Superior temporal gyrus (tissue), 1 donor: Measurements from ENCODE around the gene TTC22.
"Not testable (repeated sequence)": the region's sequence is repeated elsewhere in the genome, so short reads cannot be mapped to it uniquely, and the experiment has no call there.

Experiments used
- DNase-seq: peaks from one replicate; pipeline ENCODE4 v3.0.0-alpha.2; 2016; ENCODE audit errors: extremely low spot score

Gene TTC22

DNA sequence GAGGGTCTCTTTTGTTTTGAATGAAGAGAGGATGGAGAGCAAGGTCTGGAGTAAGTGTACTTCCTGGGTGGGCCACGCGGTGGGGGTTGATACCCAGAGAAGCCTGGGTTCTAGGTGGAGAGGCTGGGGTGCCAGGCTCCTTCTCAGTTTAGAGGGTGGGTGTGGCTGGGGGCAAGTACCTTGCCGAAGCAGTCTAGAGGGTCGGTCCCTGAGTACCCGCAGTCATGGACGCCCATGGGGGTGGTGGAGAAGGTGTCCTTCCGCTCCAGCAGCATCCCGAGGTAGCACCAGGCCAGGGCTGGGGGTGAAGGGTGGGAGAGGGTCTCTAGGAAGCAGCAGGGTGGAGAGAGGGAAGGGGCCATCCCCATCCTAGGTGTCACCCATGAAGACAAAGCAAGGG, 14.3 kb downstream of the TTC22 start:
- no peak for DNase-seq

DNA sequence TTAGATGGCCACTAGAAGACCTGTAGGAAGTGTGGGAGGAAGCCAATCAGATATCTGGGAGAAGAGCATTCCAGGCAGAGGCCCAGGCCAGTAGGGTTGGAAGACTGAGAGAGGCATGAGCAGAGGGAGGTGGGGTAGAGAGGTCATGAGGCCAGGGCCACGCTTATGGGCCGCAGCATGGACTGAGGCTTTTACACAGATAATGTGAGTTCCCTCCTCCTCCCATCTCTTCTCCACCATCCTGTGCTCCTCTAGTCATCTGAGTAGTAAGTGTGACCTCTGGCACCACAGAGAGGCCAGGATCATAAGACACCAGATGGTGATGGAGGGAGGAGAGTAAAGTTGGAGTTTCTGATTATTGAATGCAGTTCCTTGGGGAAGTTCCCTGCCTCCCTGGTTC, 17.1 kb downstream of the TTC22 start:
- no peak for DNase-seq

DNA sequence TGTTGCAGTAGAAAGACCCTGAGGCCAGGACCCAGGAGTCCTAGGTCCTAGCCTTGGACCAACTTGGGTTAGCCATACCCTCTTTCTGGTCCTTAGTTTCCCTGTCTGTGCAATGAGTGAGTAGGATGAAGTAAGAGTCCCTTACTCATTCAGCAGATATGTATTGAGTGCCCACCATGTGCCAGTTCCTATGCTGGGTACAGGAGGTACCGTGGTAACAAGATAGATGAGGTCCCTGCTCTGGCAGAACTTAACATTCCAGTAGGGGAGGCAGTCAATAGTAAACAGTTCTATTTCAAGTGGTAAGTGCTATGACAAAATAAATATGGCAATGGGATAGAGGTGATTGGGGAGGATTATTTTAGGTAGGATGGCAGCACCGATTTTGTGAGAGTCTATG, 18.5 kb downstream of the TTC22 start:
- DNase-seq = no peak

DNA sequence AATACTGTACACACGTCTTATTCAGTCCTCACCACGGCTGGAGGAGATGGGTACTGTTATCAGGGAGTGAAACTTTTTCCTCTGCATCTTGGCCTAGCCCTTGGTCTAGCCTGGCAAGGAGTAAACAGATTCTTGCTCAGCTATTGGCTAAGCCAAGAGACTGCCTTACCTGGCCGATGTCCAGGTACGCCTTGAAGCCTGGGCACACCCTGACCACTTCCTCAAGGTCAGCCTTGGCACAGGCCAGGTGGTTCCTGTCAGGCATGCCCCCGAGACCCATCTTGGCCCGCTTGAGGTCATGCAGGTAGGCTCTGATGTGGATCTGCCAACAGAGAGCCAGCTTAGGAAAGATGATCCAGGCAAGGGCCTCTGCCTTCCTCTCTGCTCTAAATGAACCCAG, 19.0 kb downstream of the TTC22 start:
- no peak for DNase-seq

DNA sequence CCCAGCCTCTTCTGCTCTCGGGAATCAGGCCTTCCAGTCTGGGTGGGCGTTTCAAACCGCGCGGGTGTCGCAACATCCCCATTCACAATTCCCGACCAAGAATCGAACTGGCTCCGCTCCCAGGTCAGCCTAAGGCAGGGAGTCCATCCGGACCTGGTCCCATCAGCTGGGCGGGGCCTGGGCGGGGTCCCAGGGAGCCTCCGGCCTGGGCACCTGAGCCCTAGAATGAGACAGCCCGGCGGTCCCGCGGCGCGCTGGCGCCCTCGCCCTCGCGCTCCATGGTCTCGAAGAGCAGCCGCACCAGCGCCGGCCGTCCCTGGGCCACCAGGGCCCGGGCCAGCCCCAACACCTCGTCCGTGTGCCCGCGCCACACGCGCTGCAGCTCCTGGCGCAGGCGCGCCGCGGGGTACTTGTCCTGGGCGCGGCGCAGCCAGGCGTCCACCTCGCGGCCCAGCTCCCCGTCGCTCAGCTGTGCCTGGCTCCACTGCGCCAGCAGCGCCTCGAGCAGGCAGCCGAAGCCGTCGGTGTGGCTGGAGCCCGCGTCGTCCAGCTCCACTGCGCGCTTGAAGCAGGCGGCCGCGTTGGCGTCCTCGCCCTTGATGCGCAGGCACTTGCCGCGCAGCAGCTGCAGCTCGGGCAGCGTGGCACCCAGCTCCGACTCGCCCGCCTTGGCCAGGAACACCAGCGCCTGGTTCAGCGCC, 19.9 kb downstream of the TTC22 start:
- no peak for DNase-seq

DNA sequence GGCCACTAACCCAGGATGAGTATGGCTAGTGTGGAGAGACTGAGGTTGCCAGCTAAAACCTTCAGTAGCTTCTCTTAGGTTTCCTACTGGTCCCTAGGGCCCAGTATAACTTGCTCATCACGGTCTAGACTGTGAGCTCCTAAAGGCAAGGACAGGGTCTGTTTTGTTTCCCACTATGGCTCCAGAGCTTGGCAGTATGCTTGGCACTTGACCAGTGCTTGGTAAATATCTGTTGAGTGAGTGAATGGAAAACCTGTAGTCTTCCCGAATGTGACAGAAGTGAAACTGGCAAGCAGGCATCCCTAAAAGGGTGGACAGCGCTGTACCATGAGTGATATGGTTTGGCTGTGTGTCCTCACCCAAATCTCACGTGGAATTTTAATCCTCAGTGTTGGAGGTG, 23.7 kb downstream of the TTC22 start:
- no peak for DNase-seq

DNA sequence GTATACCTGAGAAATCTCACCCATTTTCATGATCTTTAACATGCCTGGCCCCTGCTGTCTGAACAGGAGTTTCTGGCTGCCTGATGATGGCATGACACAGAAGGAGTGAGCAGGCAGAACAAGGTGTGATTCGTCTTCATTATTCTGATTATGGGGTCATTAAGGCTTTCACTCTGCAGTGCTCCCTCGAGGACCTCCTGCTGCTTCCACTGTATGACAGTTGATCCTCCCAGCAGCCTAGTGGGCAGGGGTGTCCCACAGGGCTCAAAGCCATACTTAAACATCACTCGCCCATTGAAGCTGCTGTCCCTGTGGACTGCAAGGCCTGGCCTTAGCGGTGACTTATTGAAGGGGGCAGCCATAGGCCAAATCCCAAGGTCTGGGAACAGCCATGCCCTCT, 24.1 kb downstream of the TTC22 start:
- DNase-seq = no peak

DNA sequence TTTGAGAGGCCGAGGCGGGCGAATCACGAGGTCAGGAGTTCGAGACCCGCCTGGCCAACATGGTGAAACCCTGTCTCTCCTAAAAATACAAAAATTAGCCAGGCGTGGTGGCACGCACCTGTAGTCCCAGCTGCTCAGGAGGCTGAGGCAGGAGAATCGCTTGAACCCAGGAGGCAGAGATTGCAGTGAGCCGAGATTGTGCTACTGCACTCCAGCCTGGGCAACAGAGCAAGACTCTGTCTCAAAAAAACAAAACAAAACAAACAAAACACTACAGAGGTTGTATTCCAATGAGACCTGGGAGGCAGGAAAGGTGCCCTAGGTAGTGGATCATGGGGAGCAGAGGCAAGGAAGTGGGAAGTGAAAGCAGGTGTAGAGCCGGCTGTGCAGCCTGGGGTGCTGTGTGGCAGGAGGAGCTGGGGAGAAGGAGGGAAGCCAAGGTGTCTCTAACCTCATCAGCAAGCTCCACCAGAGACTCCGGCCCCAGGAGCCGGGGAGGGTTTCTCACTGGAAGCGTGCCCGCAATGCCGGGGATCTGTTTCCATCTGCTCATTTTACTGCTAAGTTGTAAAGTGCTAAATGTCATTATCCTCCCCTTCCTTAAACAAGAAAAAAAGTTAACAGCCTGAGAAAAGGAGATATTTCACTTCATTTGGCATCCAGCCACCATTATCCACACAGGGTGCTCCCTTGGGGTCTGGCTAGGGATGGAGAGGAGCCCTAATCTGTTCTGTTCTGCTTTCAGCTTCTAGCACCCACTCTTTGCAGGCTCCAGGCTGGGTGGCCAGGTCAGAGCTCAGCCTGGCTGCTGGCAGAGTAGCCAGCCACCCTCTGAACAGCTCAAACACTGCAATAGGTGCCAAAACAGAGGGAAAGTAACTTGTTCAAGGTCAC, 25.0 kb downstream of the TTC22 start:
- DNase-seq = not testable (repeated sequence)

DNA sequence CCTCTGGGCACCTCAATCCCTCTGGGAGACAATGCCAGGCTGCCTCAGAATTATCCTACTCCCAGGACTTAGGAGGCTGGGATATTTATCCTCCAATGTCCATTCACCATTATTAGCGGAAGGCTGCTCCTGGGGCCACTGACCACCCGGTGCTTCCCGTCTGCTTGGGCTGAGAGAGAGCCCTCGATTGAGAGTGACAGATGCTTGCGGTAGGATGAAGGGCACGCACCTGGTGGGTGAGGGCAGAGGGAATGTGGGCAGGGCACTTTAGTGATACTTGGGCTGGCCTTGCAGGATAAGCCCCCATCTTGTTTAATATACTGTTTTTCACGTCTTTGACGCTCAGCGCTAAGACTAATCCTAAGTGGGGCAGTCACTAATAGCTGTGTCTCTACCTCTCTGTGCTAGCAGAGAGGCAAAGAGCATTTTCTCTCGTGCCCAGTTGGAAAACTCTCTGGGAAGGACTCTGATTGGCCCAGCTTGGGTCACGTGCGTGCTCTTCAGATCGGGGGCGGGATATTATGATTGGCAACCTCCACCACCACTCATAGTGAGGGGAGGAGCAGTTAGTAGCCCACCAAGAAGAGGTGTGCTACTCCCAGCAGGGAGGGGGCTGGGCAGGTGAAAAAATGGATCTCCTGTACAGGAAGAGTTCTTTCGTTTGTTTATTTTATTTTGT, 26.2 kb downstream of the TTC22 start:
- no peak for DNase-seq

DNA sequence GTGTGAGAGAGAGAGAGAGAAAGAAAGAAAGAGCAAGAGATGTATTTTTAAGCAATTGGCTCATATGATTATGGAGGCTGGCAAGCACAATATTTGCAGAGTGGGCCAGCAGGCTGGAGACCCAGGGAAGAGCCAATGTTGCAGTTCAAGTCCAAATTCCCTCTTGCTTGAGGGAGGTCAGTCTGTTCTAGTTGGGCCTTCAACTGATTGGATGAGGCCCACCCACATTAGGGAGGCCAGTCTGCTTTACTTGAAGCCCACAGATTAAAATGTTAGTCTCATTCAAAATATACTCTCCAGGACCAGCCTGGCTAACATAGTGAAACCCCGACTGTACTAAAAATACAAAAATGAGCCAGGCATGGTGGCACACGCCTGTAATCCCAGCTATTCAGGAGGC, 28.2 kb downstream of the TTC22 start:
- DNase-seq = no peak

DNA sequence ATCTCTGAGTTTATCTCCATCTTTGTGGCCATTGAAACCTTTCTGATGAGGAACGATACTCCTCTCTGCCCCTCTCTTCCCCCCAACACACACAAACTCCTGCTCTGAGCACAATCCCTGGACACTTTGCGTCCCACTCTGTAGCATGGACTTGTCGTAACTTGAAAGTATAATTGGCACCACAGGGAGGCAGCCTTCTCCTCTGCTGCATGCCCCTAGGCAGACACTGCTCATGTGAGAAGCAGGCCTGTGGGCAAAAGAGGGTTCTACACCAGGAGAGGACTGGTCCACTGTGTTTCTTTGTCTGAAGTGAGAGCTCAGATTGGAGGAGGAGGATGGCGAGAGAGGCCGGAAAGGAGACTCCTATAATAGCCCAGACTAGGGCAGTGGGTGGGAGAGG, 33.0 kb downstream of the TTC22 start:
- no peak for DNase-seq

DNA sequence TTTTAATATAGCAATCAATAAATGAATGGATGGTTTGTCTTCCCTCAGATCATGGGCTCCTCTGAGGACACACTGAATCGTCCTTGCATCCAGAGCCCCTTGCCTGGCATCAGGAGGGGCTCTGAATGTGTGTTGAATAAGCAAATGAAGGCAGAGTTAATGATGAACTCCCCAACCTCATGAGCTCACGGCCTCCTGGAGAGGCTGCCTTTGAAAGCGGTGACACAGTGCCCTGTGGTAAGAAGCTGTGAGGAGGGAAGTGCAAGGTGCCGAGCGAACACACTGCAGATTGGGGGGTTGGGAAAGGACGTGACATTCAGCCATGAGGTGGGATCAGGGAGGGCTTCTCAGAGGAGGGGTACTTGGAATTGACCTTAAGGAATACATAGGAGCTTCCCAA, 33.6 kb downstream of the TTC22 start:
- no peak for DNase-seq

DNA sequence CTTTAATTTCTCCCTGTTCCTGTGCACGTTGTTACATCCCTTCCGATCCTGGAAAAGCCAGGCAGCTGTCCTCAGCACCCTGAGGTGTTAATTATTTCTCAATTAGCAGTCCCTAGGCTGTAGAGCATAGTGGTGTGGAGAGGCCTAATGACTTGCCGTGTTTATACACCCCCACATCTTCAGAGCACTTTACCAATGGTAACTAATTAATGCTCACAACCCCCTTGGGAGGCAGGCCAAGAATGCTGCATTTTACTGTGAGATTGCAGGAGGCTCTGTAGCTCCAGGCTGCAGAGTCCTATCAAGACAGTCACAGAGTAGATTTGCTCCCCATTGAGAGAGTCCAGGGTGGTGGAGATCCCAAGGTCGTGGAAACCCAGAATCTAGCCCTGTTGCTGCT, 34.4 kb downstream of the TTC22 start:
- no peak for DNase-seq

DNA sequence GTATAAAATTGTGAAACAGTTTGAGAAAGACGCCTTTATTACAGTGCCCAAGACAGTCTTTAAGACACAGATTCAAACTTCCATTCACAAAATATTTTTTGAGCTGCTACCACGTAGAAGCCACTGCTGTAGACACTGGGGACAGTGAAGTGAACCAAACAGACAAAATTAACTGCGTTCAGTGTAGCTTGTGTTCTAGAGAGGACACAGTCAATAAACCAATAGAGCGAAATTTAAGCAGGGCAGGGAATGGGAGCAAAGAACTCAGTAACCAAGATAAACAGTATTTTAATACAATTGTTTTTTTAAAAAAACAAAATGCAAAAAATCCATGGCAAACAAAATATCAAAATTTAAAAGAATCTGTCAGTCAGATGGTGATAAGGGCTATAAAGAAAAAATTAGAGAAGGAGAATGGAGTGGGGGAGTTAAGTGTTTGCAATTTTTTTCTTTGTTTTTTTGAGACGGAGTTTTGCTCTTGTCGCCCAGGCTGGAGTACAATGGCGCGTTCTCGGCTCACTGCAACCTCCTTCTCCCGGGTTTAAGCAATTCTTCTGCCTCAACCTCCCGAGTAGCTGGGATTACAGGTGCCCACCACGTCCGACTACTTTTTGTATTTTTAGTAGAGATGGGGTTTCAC, 36.1 kb downstream of the TTC22 start:
- no peak for DNase-seq

DNA sequence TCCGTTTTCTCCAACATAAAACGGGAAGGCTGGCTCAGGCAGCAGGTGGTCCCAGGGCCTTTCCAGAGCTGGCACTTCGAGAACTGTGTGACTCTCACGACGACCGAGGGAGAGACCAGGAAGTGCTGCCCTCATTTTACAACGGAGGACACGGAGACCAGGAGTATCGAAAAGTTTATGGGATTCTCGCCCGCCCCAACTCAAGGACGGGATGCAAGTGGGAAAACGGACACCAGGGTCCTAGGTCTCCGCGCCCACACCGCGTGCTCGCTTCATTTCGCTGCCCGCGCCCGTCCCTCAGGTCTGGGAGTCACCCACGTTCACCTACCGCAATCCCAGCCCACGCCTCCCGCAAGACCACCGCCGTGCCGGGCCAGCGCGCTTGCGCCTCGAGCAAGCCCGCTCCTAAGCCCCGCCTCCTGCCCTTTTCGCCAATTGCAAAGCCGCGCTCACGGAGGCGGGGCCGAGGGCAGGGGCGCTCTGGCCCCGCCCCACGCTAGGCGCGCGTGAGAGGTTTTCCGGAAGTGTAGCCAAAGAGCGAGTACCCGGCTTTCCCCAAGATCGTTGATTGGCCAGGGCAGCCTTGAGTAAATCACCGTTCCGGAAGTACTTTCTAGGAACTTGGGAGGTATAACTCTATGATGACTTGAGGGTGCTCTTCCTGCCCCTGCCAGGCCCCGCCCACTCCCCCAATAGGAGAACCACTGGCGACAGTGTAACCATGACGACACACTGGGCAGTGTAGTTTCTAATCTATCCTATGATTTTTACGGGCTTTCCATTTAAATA, 36.8 kb downstream of the TTC22 start, which contains the start of gene PARS2:
Gene PARS2 (minus strand): TSS at position 391 of the 789 bp plus-strand sequence. CDS start 5,362 bp downstream, outside the sequence.
- peak; percentile 100 for DNase-seq

DNA sequence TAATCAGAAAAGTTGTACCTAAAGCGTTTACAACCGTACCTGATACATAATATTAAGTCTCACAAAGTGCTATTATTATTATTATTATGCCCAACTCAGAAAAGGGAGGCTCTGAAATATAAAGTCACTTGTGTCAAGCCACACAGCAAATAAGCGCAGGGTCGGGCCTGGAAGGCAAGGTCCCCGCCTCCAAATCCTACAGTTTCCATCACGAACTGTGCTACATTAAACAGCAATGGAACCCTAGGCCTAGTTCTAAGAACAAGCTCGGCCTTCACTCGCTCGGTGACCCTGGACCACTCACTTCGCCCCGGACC, 37.3 kb downstream of the TTC22 start:
- DNase-seq = no peak

DNA sequence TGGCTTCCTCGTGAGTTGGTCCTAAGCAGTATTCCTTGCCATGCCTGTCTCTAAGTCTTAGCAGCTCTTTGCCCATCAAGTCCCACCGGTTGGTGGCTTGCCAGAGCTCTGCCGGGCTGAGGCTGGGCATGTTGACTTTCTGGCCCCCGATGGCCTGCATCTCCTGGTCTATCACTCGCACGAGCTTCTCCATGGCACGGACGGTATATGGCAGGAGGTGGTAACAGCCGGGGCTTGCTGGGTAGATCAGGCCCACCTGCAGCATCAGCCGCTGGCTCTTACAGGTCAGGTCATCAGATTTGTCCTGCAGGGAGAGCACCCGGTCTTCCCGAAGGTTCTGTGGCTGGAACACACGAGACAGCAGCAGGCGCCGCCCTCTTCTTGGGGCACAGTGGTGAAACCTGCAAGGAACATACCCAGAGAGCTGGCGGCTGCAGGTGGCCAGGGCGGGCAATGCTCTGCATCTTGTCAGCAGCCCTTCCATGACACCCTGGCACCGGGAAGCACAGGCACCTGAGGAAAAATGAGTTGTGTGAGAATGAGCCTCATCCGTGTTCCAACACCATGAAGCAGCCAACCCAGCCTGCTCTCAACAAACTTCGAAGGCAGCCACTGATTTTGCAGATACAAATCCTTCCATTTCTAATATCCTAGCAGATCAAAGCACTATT, 42.3 kb downstream of the TTC22 start:
- DNase-seq = no peak

DNA sequence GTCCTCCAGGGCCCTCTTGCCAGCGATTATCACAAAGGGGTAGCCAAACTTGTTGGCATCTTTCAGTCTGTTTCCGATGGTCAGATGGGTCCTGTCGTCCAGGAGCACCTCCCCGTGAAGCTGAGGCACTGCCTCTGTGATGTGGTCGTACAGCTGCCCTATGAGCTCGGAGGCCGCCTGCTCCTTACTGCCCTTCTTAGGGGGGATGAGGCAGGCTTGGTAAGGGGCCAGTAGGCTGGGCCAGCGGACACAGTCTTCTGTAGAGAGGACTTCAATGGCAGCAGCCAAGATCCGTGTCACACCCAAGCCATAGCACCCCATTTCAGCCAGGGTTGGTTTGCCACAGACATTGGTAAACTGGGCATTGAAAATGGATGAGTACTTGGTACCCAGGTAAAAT, 43.3 kb downstream of the TTC22 start:
- no peak for DNase-seq

DNA sequence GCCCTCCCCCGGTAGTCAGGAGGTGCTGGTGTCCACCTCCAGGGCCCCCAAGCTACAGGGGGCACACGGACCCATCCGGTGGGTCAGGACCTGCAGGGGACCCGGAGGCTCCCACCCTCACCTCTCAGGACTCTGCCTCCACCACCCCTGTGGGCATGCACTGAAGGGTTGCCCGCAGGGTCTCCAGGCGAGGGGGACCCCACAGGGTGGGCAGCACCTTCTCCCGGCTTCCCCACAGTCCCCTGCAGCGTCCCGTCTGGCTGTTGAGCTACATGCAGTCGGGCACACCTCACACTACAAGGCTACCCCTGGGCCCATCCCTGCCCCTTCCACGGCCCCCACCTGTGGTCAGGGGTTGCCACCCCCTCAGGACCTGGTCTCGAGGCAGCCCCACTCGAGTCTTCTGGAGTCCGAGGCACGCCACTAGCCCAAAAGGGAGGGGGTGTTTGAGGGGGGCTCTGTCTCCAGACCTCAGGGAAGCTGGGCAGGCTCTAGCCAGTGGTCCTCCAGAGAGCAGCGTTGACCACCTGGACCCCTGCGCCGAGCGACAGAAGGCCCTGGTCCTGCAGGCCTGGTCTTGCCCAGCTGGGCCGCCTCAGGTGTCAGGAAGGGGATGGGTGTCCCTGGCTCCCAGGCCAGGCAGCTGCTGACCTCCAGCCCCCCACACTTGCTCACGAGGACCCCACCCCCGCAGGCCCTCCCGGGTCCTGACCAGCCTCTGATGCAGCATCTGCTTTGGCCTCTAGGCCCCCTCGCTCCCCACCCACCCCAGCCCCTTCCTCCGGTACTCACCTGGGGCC, 46.4 kb downstream of the TTC22 start:
- DNase-seq = no peak

DNA sequence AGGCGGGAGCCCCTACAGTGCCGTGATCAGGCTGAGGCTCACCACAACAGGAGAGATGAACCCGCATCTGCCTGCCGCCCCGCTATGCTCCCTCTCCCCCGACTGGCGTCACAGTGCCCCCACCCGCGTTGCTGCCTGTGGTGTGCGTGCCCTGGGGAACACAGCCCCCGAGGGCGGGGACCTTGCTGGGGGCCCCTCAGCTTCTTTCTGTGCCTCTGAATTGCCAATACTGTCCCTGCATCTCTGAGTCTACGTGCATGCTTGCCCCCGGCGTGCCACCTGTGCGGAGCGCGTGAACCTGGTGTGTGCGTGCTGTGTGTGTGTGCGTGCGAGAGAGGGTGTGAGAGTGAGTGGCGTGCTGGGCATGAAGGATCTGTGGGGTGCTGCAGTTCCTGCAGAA, 47.1 kb downstream of the TTC22 start:
- no peak for DNase-seq
